ENCODE results near the gene MACROD2. TPM values are rescaled to one million over a fixed set of nuclear protein-coding genes. Genes with fewer than 3 reads are reported as not detected.

MACROD2 gene
- total and polyA plus RNA-seq, 9 donors, result 3.7 to 25.5 (median 7.8) TPM

DNA sequence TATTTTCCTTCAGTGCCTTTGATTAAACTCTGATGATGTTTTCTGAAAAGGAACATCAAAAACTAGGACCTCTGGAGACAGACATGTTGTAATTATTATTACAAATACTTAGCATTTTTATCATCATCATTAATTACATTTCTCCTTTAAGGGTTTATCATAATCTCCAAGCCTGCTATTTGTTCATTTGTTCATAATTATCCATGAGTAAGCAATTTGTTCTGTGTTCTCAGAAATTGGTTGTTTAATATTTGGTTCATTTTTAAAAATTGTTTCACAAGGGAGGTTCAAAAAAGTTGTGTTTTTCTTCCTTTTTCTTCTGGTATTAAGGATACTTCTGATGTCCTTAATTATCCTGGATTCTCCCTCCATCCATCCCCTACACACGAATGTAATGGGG, 1192.3 kb downstream of the MACROD2 start:
- intact Hi-C loops (cut with DNase I), result no loop called here
- Histone ChIP-seq H3K4me1 (ENCODE audit: insufficient read depth) (no peaks in the 10 kb centered on the region), H3K9me3 (no peaks in the 10 kb centered on the region), H3K27me3 (no peaks in the 10 kb centered on the region), H3K27ac (no peak overlapping the region), H3K36me3 (no peaks in the 10 kb centered on the region), H3K4me3 (no peak overlapping the region)
- TF ChIP-seq POLR2A (IDR thresholded peaks at IDR 0.05) (no peak), EP300 (IDR thresholded peaks at IDR 0.05) (no peak)
- TF ChIP-seq, protein P1, sequence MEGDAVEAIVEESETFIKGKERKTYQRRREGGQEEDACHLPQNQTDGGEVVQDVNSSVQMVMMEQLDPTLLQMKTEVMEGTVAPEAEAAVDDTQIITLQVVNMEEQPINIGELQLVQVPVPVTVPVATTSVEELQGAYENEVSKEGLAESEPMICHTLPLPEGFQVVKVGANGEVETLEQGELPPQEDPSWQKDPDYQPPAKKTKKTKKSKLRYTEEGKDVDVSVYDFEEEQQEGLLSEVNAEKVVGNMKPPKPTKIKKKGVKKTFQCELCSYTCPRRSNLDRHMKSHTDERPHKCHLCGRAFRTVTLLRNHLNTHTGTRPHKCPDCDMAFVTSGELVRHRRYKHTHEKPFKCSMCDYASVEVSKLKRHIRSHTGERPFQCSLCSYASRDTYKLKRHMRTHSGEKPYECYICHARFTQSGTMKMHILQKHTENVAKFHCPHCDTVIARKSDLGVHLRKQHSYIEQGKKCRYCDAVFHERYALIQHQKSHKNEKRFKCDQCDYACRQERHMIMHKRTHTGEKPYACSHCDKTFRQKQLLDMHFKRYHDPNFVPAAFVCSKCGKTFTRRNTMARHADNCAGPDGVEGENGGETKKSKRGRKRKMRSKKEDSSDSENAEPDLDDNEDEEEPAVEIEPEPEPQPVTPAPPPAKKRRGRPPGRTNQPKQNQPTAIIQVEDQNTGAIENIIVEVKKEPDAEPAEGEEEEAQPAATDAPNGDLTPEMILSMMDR (IDR thresholded peaks at IDR 0.05), result no peak
- 83 to 88% (median 87%) methylated on average over 1 of the region's 1 CpG for WGBS, 3 donors
- no peak for DNase-seq

DNA sequence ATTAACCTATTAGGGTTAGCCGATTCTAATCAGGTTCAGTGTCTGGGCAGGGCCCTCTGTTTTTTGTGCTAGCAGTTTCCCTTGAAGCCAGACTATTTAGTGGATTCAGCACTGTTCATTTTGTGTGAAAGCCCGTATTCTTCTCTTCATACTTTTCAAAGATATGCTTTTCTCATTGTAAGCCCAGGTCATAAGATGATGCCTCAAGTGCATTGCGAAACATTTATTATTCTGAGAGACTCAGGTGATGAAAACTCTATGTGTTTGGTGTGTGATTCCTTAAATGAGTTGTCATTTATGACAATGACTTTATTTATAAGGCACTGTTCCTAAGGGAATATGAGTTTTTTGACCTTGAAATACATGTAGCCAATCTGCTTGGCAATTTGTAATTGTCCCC, 1193.1 kb downstream of the MACROD2 start:
- H3K4me3 ChIP-seq, result no peak overlapping the region
- intact Hi-C loops (cut with DNase I), result no loop called here

DNA sequence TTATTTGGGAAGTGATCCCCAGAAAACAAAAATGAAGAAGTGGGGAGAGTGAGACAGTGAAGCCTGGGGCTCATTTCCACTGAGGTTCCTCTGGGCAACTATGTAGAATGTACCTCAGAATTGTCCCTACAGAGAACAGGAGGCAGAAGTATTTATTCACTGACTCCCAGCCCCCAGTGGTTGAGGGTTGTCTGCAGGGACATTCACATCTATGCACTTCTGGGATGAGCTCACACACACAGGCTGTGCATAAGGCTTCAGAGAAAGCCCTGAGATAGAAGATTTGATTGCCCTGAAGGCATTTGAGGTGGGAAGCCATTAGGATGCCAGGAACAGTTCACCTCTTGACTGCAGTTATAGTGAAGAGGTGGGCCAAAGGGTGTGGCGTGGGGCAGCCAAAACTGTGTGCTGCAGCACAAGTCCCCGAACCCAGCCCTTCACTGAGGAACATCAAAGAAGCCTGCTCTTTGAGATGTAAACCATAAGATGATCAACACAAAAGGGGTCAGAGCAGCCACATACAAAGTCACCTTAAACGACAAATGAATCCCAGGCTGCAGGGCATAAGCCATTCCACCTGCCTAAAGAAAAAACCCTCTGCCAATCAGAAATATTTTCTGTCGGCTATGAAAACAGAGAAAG, 1195.9 kb downstream of the MACROD2 start:
- intact Hi-C loops (cut with DNase I), result no loop called here
- 62 to 71% (median 66%) methylated on average over 4 of the region's 4 CpGs for WGBS, 3 donors
- no peak overlapping the region for H3K27ac ChIP-seq
- H3K4me1 ChIP-seq (ENCODE audit: insufficient read depth), result no peaks in the 10 kb centered on the region
- H3K36me3 ChIP-seq, result no peaks in the 10 kb centered on the region
- DNase-seq, result no peak
- H3K27me3 ChIP-seq, result no peaks in the 10 kb centered on the region
- no peak overlapping the region for H3K4me3 ChIP-seq
- no peaks in the 10 kb centered on the region for H3K9me3 ChIP-seq
- TF ChIP-seq EP300 (IDR thresholded peaks at IDR 0.05), result no peak
- TF ChIP-seq POLR2A (IDR thresholded peaks at IDR 0.05), result no peak
- TF ChIP-seq, protein P1 (IDR thresholded peaks at IDR 0.05), result no peak

More for the DNA sequence above, 1193.1 kb downstream of the MACROD2 start:
- no peak for DNase-seq
- Histone ChIP-seq H3K36me3 (no peaks in the 10 kb centered on the region), H3K27ac (no peak overlapping the region), H3K4me1 (ENCODE audit: insufficient read depth) (no peaks in the 10 kb centered on the region), H3K9me3 (no peaks in the 10 kb centered on the region), H3K27me3 (no peaks in the 10 kb centered on the region)
- 92 to 96% (median 94%) methylated on average over 3 of the region's 3 CpGs for whole genome bisulfite sequencing, 3 donors
- TF ChIP-seq EP300 (IDR thresholded peaks at IDR 0.05) (no peak), POLR2A (IDR thresholded peaks at IDR 0.05) (no peak)
- TF ChIP-seq, protein P1 (IDR thresholded peaks at IDR 0.05), result no peak

DNA sequence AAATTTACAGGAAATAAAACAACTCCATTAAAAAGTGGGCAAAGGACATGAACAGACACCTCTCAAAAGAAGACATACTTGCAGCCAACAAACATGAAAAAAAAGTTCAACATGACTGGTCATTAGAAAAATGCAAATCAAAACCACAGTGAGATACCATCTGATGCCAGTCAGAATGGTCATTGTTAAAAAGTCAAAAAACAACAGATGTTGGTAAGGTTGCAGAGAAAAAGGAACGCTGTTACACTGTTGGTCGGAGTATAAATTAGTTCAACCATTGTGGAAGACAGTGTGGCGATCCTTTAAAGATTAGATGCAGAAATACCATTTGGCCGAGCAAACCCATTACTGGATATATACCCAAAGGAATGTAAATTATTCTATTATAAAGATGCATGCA, 1200.1 kb downstream of the MACROD2 start:
- Histone ChIP-seq H3K27me3 (no peaks in the 10 kb centered on the region), H3K9me3 (no peaks in the 10 kb centered on the region), H3K4me1 (ENCODE audit: insufficient read depth) (no peaks in the 10 kb centered on the region), H3K4me3 (no peak overlapping the region), H3K36me3 (no peaks in the 10 kb centered on the region), H3K27ac (no peak overlapping the region)
- WGBS, 3 donors, result 98% methylated on average over 4 of the region's 4 CpGs
- intact Hi-C loops (cut with DNase I), result no loop called here
- DNase-seq, result no peak
- TF ChIP-seq, protein P1 (IDR thresholded peaks at IDR 0.05), result no peak
- no peak for TF ChIP-seq POLR2A (IDR thresholded peaks at IDR 0.05)
- TF ChIP-seq EP300 (IDR thresholded peaks at IDR 0.05), result no peak

Data from ovary (tissue), 9 donors.